Stomach (tissue), 4 donors: ENCODE data around the gene PRRX2.

Source experiments
- CTCF ChIP-seq, 7 experiments: fragments of 450-650 bp in 4 of 7; fragments of 200-600 bp in 3 of 7; sonication (generic) in 3 of 7; IDR thresholded peaks; one replicate each; pipeline ENCODE4 v1.5.1; 2016 to 2019; ENCODE audit warnings: antibody characterized with exemption in 7 of 7, control low read depth in 2 of 7, mild to moderate bottlenecking in 1 of 7
- EP300 ChIP-seq: sonication (generic); formaldehyde crosslinking; IDR thresholded peaks from one replicate; pipeline ENCODE4 v1.6.1; 2017; ENCODE audit warnings: antibody characterized with exemption
- POLR2A ChIP-seq, 4 donors: fragments of 450-650 bp; IDR thresholded peaks; one replicate each; pipeline ENCODE4 v1.6.1; 2016; ENCODE audit warnings: antibody characterized with exemption in 4 of 4, control low read depth in 2 of 4, mild to moderate bottlenecking in 1 of 4, moderate library complexity in 1 of 4
- POLR2AphosphoS5 ChIP-seq, 3 donors: sonication (generic); formaldehyde crosslinking; IDR thresholded peaks; one replicate each; pipeline ENCODE4 v1.6.1; 2016; ENCODE audit warnings: antibody characterized with exemption in 3 of 3

GRCh38 chr9:129648764-129649115 is 16.7 kb upstream of the PRRX2 start:
- TF ChIP-seq CTCF (IDR thresholded peaks at IDR 0.05) (no peak), POLR2A (IDR thresholded peaks at IDR 0.05) (no peak), EP300 (no peak), POLR2AphosphoS5 (IDR thresholded peaks at IDR 0.05) (no peak)
